Astrocyte (in vitro differentiated cells and primary cell): ENCODE results near the gene IL27RA. TPM values are rescaled to one million over a fixed set of nuclear protein-coding genes. Genes with fewer than 3 reads are reported as not detected.

Experiments
- DNase-seq: peaks from one replicate; pipeline ENCODE4 v3.0.0-alpha.2; 2010; ENCODE audit warnings: low read depth
- FAIRE-seq: peaks from 2 replicates; lab custom pipeline; 2011; peaks lifted over from hg19 to GRCh38; lab: Jason Lieb, UNC
- H2AFZ ChIP-seq: 2 replicates; pipeline ENCODE4 v1.6.0; 2012; ENCODE audit warnings: low read depth, low read length, inconsistent platforms
- H3K27ac ChIP-seq: 2 replicates; pipeline ENCODE4 v1.5.1; 2011; ENCODE audit warnings: low read depth, low read length, inconsistent platforms
- H3K27me3 ChIP-seq: 2 replicates; pipeline ENCODE4 v1.6.0; 2011; ENCODE audit warnings: low read length, inconsistent platforms; ENCODE audit not compliant: insufficient read depth
- H3K36me3 ChIP-seq: 2 replicates; pipeline ENCODE4 v1.5.1; 2011; ENCODE audit warnings: low read length, inconsistent platforms; ENCODE audit not compliant: insufficient read depth
- H3K4me1 ChIP-seq: 2 replicates; pipeline ENCODE4 v1.5.1; 2011; ENCODE audit warnings: low read length, inconsistent platforms; ENCODE audit not compliant: insufficient read depth
- H3K4me2 ChIP-seq: 2 replicates; pipeline ENCODE4 v1.6.0; 2012; ENCODE audit warnings: low read length, inconsistent platforms
- H3K4me3 ChIP-seq: 2 replicates; pipeline ENCODE4 v1.5.1; 2011; ENCODE audit warnings: low read depth, mild to moderate bottlenecking, low read length, inconsistent platforms; ENCODE audit not compliant: insufficient read depth
- H3K79me2 ChIP-seq: 2 replicates; pipeline ENCODE4 v1.6.0; 2012; ENCODE audit warnings: mild to moderate bottlenecking, low read length, inconsistent platforms; ENCODE audit not compliant: insufficient read depth
- H3K9ac ChIP-seq: 2 replicates; pipeline ENCODE4 v1.6.0; 2012; ENCODE audit warnings: mild to moderate bottlenecking, low read length, inconsistent platforms
- H3K9me3 ChIP-seq: 2 replicates; pipeline ENCODE4 v1.5.1; 2012; ENCODE audit warnings: low read depth, mild to moderate bottlenecking, low read length, inconsistent platforms; ENCODE audit not compliant: insufficient read depth
- H4K20me1 ChIP-seq: 2 replicates; pipeline ENCODE4 v1.6.0; 2012; ENCODE audit warnings: low read length, inconsistent platforms; ENCODE audit not compliant: insufficient read depth
- H3K27ac Mint-ChIP-seq: one replicate; pipeline ENCODE4 v1.8.0; 2021; ENCODE audit warnings: mild to moderate bottlenecking, mixed read lengths; ENCODE audit not compliant: unreplicated experiment
- H3K27me3 Mint-ChIP-seq: one replicate; pipeline ENCODE4 v1.8.0; 2021; ENCODE audit warnings: low read depth, mixed read lengths; ENCODE audit not compliant: unreplicated experiment
- H3K36me3 Mint-ChIP-seq: one replicate; pipeline ENCODE4 v1.8.0; 2021; ENCODE audit warnings: low read depth, mixed read lengths; ENCODE audit not compliant: unreplicated experiment
- H3K4me1 Mint-ChIP-seq: one replicate; pipeline ENCODE4 v1.8.0; 2021; ENCODE audit warnings: low read depth, mixed read lengths; ENCODE audit not compliant: unreplicated experiment
- H3K4me3 Mint-ChIP-seq: one replicate; pipeline ENCODE4 v1.8.0; 2021; ENCODE audit warnings: mild to moderate bottlenecking, moderate library complexity, mixed read lengths; ENCODE audit not compliant: unreplicated experiment
- H3K9me3 Mint-ChIP-seq: one replicate; pipeline ENCODE4 v1.8.0; 2021; ENCODE audit warnings: mild to moderate bottlenecking, mixed read lengths; ENCODE audit not compliant: unreplicated experiment
- CTCF ChIP-seq: IDR thresholded peaks from 2 replicates; pipeline ENCODE4 v1.5.1; 2011; ENCODE audit warnings: low read depth, mild to moderate bottlenecking, inconsistent platforms, low read length, moderate library complexity; ENCODE audit not compliant: insufficient read depth
- EZH2 ChIP-seq: IDR thresholded peaks from 2 replicates; pipeline ENCODE4 v1.6.1; 2012; ENCODE audit warnings: mild to moderate bottlenecking, low read length, inconsistent platforms; ENCODE audit not compliant: insufficient read depth
- total RNA-seq: library from RNA; stranded (reverse); gene quantifications from 2 replicates; pipeline ENCODE4 v1.2.1, GENCODE V29; 2021

IL27RA gene
- total RNA-seq, 1 donor from 2014 or later, result 5.7 TPM

DNA sequence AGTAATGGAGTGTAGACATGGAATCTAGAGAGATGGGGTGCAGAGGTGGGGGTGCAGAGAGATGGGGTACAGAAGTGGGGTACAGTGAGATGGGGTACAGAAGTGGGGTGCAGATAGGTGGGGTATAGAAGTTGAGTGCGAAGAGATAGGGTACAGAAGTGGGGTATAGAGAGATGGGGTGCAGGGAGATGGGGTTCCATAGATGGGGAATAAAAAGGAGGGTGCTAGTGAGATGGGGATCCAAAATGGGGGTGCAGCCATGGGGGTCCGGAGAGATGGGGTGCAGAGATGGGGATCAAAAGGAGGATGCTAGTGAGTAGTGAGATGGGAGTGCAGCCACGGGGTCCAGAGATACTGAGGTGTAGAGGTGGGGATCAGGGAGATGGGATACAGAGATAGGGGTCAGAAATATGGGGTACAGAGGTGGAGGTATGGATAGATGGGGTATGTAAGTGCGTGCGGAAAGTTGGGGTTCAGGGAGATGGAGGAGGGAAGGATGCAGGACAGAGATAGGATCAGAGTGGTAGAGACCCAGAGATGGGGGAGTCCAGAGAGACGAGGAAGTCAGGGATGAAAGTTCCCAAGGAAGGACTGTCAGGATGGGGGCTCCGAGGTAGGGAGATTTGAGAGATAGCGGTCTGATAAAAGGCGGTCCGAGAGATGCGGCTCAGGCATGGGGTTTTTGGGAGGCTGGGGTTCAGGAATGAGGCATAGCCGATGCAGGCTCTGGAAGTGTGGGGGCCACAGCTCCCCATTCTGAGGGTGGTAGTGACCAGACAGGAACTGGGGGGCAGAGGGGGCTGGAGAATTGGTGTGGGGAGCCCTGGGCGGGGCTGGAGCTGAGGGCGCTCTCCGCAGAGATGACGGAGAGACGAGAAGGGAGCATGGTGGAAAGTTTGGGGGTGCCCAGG lies 26.9 kb downstream of the IL27RA start:
- no peaks in the 10 kb centered on the region for H4K20me1 ChIP-seq
- no peaks in the 10 kb centered on the region for H3K79me2 ChIP-seq
- Mint-ChIP-seq H3K27ac (no peak overlapping the region), H3K4me3 (peak overlapping the region; percentile 14), H3K36me3 (no peaks in the 10 kb centered on the region), H3K27me3 (peaks cover 46% of the 10 kb centered on the region), H3K4me1 (no peaks in the 10 kb centered on the region), H3K9me3 (peaks cover 1% of the 10 kb centered on the region)
- H2AFZ ChIP-seq, result peak overlapping the region; percentile 34
- H3K27ac ChIP-seq, result no peak overlapping the region
- peaks cover 3% of the 10 kb centered on the region for H3K4me1 ChIP-seq
- H3K4me3 ChIP-seq, result no peak overlapping the region
- TF ChIP-seq CTCF (no peak), EZH2 (no peak)
- H3K27me3 ChIP-seq, result peaks cover 18% of the 10 kb centered on the region
- no peaks in the 10 kb centered on the region for H3K9me3 ChIP-seq
- peak overlapping the region; percentile 80 for H3K4me2 ChIP-seq
- H3K9ac ChIP-seq, result peak overlapping the region; percentile 31
- DNase-seq (no peak), FAIRE-seq (no peak)
- H3K36me3 ChIP-seq, result no peaks in the 10 kb centered on the region

DNA sequence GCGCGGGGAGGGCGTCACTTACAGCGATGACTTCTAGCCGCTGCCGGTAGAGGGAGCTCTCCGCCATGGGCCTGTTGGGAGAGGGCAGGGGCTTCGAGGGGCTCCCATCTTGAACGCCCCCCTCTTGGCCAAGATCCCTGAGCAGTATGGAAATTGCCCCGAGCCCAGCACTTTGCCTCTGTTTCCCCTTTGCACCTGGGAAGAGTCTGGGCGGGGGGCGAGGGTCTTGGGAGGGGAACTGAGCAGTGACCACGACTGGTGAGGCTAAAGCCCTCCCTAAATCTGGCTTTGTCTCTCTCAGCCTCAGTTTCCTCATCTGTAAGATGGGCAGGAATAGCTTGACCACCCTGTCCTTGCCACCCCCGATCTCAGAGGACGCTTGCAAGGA lies 27.5 kb downstream of the IL27RA start:
- Histone ChIP-seq H3K9me3 (no peaks in the 10 kb centered on the region), H3K27me3 (peaks cover 18% of the 10 kb centered on the region), H3K36me3 (no peaks in the 10 kb centered on the region), H2AFZ (no peak overlapping the region), H3K4me3 (no peak overlapping the region), H3K9ac (no peak overlapping the region), H3K4me1 (peaks cover 3% of the 10 kb centered on the region), H3K79me2 (no peaks in the 10 kb centered on the region), H3K4me2 (no peak overlapping the region), H3K27ac (no peak overlapping the region), H4K20me1 (no peaks in the 10 kb centered on the region)
- Mint-ChIP-seq H3K4me1 (no peaks in the 10 kb centered on the region), H3K27me3 (peaks cover 42% of the 10 kb centered on the region), H3K27ac (no peak overlapping the region), H3K4me3 (no peak overlapping the region), H3K9me3 (peaks cover 1% of the 10 kb centered on the region), H3K36me3 (no peaks in the 10 kb centered on the region)
- FAIRE-seq (no peak), DNase-seq (no peak)
- TF ChIP-seq CTCF (peak; percentile 30), EZH2 (no peak)

GRCh38 chr19:14059652-14060155 lies 28.1 kb downstream of the IL27RA start:
- H3K9ac ChIP-seq, result no peak overlapping the region
- peaks cover 1% of the 10 kb centered on the region for H3K9me3 Mint-ChIP-seq
- TF ChIP-seq EZH2 (no peak), CTCF (no peak)
- H3K27me3 Mint-ChIP-seq, result peaks cover 36% of the 10 kb centered on the region
- no peaks in the 10 kb centered on the region for H4K20me1 ChIP-seq
- H3K4me3 ChIP-seq, result no peak overlapping the region
- no peak for FAIRE-seq
- no peak for DNase-seq
- H3K36me3 ChIP-seq, result no peaks in the 10 kb centered on the region
- H3K4me1 ChIP-seq, result peaks cover 3% of the 10 kb centered on the region
- H3K4me3 Mint-ChIP-seq, result no peak overlapping the region
- H3K27ac Mint-ChIP-seq, result no peak overlapping the region
- H3K4me2 ChIP-seq, result no peak overlapping the region
- H3K4me1 Mint-ChIP-seq, result no peaks in the 10 kb centered on the region
- H3K9me3 ChIP-seq, result no peaks in the 10 kb centered on the region
- no peak overlapping the region for H2AFZ ChIP-seq
- no peaks in the 10 kb centered on the region for H3K79me2 ChIP-seq
- no peak overlapping the region for H3K27ac ChIP-seq
- H3K27me3 ChIP-seq, result peaks cover 18% of the 10 kb centered on the region
- no peaks in the 10 kb centered on the region for H3K36me3 Mint-ChIP-seq
